WTC11 (cell line): Measurements from ENCODE around the gene CDKN2AIP.

ENCODE experiments used
- ATF3 ChIP-seq: sonication (generic); formaldehyde crosslinking; conservative IDR thresholded peaks from 2 replicates; pipeline ENCODE4 v1.8.1; 2022; ENCODE audit warnings: mild to moderate bottlenecking, missing genetic modification reagents
- CTCF ChIP-seq: fragments of 200-600 bp; IDR thresholded peaks from 2 replicates; pipeline ENCODE4 v1.8.0; 2022; ENCODE audit warnings: antibody characterized with exemption
- IRF2 ChIP-seq: sonication (generic); formaldehyde crosslinking; IDR thresholded peaks from 2 replicates; pipeline ENCODE4 v1.8.0; 2022; ENCODE audit warnings: low read depth, missing genetic modification reagents, borderline replicate concordance
- JUN ChIP-seq: sonication (generic); formaldehyde crosslinking; IDR thresholded peaks from 2 replicates; pipeline ENCODE4 v1.8.0; 2023; ENCODE audit warnings: mild to moderate bottlenecking, missing genetic modification reagents
- KAT7 ChIP-seq: sonication (generic); formaldehyde crosslinking; IDR thresholded peaks from 2 replicates; pipeline ENCODE4 v1.8.1; 2023; ENCODE audit warnings: missing genetic modification reagents, mild to moderate bottlenecking, borderline replicate concordance
- NFE2L1 ChIP-seq: sonication (generic); formaldehyde crosslinking; IDR thresholded peaks from 2 replicates; pipeline ENCODE4 v1.8.1; 2023; ENCODE audit warnings: missing genetic modification reagents
- NR2C2 ChIP-seq: sonication (generic); formaldehyde crosslinking; IDR thresholded peaks from 2 replicates; pipeline ENCODE4 v1.8.0; 2022; ENCODE audit warnings: mild to moderate bottlenecking, missing genetic modification reagents
- SP1 ChIP-seq: sonication (generic); formaldehyde crosslinking; conservative IDR thresholded peaks from 2 replicates; pipeline ENCODE4 v1.8.1; 2022; ENCODE audit warnings: missing genetic modification reagents
- STAT6 ChIP-seq: sonication (generic); formaldehyde crosslinking; conservative IDR thresholded peaks from 2 replicates; pipeline ENCODE4 v1.8.1; 2023; ENCODE audit warnings: mild to moderate bottlenecking, low read depth, missing genetic modification reagents, moderate library complexity
- TEAD1 ChIP-seq: sonication (generic); formaldehyde crosslinking; IDR thresholded peaks from 2 replicates; pipeline ENCODE4 v1.8.0; 2022; ENCODE audit warnings: mild to moderate bottlenecking, missing genetic modification reagents
- ZNF121 ChIP-seq: sonication (generic); formaldehyde crosslinking; IDR thresholded peaks from 2 replicates; pipeline ENCODE4 v1.8.0; 2023; ENCODE audit warnings: missing genetic modification reagents
- ZNF423 ChIP-seq: fragments of 250-450 bp; sonication (Bioruptor Pico); IDR thresholded peaks from 2 replicates; pipeline ENCODE4 v2.1.2; 2022; ENCODE audit warnings: mild to moderate bottlenecking, moderate library complexity
- TF ChIP-seq, protein P1 (sequence below): sonication (generic); formaldehyde crosslinking; IDR thresholded peaks from 2 replicates; pipeline ENCODE4 v1.8.0; 2022; ENCODE audit warnings: mild to moderate bottlenecking, missing genetic modification reagents
- TF ChIP-seq, protein P2 (sequence below): sonication (generic); formaldehyde crosslinking; IDR thresholded peaks from 2 replicates; pipeline ENCODE4 v1.8.1; 2023; ENCODE audit warnings: mild to moderate bottlenecking, missing genetic modification reagents, moderate library complexity

GRCh38 chr4:183409934-183410333 is 34.5 kb upstream of the CDKN2AIP start:
- no peak for TF ChIP-seq ZNF423 (CRISPR knock-in tag)
- TF ChIP-seq ZNF121 = no peak
- no peak for TF ChIP-seq STAT6 (CRISPR knock-in tag)
- no peak for TF ChIP-seq NR2C2
- TF ChIP-seq KAT7 (CRISPR knock-in tag) = no peak
- TF ChIP-seq, protein P1, sequence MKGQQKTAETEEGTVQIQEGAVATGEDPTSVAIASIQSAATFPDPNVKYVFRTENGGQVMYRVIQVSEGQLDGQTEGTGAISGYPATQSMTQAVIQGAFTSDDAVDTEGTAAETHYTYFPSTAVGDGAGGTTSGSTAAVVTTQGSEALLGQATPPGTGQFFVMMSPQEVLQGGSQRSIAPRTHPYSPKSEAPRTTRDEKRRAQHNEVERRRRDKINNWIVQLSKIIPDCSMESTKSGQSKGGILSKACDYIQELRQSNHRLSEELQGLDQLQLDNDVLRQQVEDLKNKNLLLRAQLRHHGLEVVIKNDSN (CRISPR knock-in tag) = no peak
- no peak for TF ChIP-seq CTCF
- TF ChIP-seq SP1 = no peak
- no peak for TF ChIP-seq TEAD1
- TF ChIP-seq, protein P2, sequence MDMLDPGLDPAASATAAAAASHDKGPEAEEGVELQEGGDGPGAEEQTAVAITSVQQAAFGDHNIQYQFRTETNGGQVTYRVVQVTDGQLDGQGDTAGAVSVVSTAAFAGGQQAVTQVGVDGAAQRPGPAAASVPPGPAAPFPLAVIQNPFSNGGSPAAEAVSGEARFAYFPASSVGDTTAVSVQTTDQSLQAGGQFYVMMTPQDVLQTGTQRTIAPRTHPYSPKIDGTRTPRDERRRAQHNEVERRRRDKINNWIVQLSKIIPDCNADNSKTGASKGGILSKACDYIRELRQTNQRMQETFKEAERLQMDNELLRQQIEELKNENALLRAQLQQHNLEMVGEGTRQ (CRISPR knock-in tag) = no peak
- no peak for TF ChIP-seq JUN (CRISPR knock-in tag)
- no peak for TF ChIP-seq IRF2 (CRISPR knock-in tag)
- TF ChIP-seq ATF3 = no peak
- TF ChIP-seq NFE2L1 (CRISPR knock-in tag) = no peak
